Measurements from ENCODE around the gene NEK3.
"Not testable (repeated sequence)": the region's sequence is repeated elsewhere in the genome, so short reads cannot be mapped to it uniquely, and the experiment has no call there.

NEK3 gene

GRCh38 chr13:52159159-52159982 lies at the start of gene NEK3:
Gene NEK3, minus strand, starts transcription at chr13:52159597. Its CDS starts 3,406 bp downstream, at chr13:52156191.
- DNase-seq (ENCODE audit: low read depth in 2 of 2), result peak; percentile 7 to 51

- DNase-seq (ENCODE audit: low read depth in 2 of 2), result not testable (repeated sequence)
These were observed 49.0 kb upstream of the NEK3 start for GRCh38 chr13:52208384-52208783.

GRCh38 chr13:52207896-52208295 lies 48.5 kb upstream of the NEK3 start:
- DNase-seq (ENCODE audit: low read depth in 2 of 2), result not testable (repeated sequence)

GRCh38 chr13:52207337-52207736 lies 47.9 kb upstream of the NEK3 start:
- not testable (repeated sequence) for DNase-seq (ENCODE audit: low read depth in 2 of 2)

GRCh38 chr13:52204546-52204945 lies 45.1 kb upstream of the NEK3 start:
- DNase-seq (ENCODE audit: low read depth in 2 of 2), result not testable (repeated sequence)

- not testable (repeated sequence) for DNase-seq (ENCODE audit: low read depth in 2 of 2)
These were observed 44.5 kb upstream of the NEK3 start for GRCh38 chr13:52203864-52204263.

GRCh38 chr13:52202506-52202905 lies 43.1 kb upstream of the NEK3 start:
- not testable (repeated sequence) for DNase-seq (ENCODE audit: low read depth in 2 of 2)

GRCh38 chr13:52201439-52202193 lies 42.2 kb upstream of the NEK3 start:
- DNase-seq (ENCODE audit: low read depth in 2 of 2), result not testable (repeated sequence)

GRCh38 chr13:52195401-52195837 lies 36.0 kb upstream of the NEK3 start:
- peak in 1 of 2 donors; percentile 61 for DNase-seq (ENCODE audit: low read depth in 2 of 2)

GRCh38 chr13:52194184-52194868 lies 34.9 kb upstream of the NEK3 start:
- peak; percentile 74 to 75 for DNase-seq (ENCODE audit: low read depth in 2 of 2)

- DNase-seq (ENCODE audit: low read depth in 2 of 2), result not testable (repeated sequence)
These were observed 34.3 kb upstream of the NEK3 start for GRCh38 chr13:52193587-52194183.

- DNase-seq (ENCODE audit: low read depth in 2 of 2), result not testable (repeated sequence)
These were observed 28.2 kb upstream of the NEK3 start for GRCh38 chr13:52187424-52188187.

- no peak for DNase-seq (ENCODE audit: low read depth in 2 of 2)
These were observed 27.6 kb upstream of the NEK3 start for GRCh38 chr13:52187029-52187423.

GRCh38 chr13:52181316-52181954 lies 22.0 kb upstream of the NEK3 start:
- DNase-seq (ENCODE audit: low read depth in 2 of 2), result not testable (repeated sequence)

- DNase-seq (ENCODE audit: low read depth in 2 of 2), result no peak
These were observed 20.5 kb upstream of the NEK3 start for GRCh38 chr13:52179925-52180324.

- DNase-seq (ENCODE audit: low read depth in 2 of 2), result no peak
These were observed 17.9 kb upstream of the NEK3 start for GRCh38 chr13:52177276-52177675.

GRCh38 chr13:52173970-52174369 lies 14.6 kb upstream of the NEK3 start:
- not testable (repeated sequence) for DNase-seq (ENCODE audit: low read depth in 2 of 2)

GRCh38 chr13:52173373-52173772 lies 14.0 kb upstream of the NEK3 start:
- DNase-seq (ENCODE audit: low read depth in 2 of 2), result no peak

GRCh38 chr13:52171686-52172085 lies 12.3 kb upstream of the NEK3 start:
- not testable (repeated sequence) for DNase-seq (ENCODE audit: low read depth in 2 of 2)

GRCh38 chr13:52170828-52171391 lies 11.5 kb upstream of the NEK3 start:
- DNase-seq (ENCODE audit: low read depth in 2 of 2), result not testable (repeated sequence)

All from stimulated activated CD8-positive, alpha-beta memory T cell treated with anti-CD3 and anti-CD28 coated beads, Interleukin-7, amount 100 ng/mL, for 4 hours (primary cell).